Raji (cell line): ENCODE results near the gene XRCC1.

Experiments used
- POLR2A ChIP-seq: IDR thresholded peaks from 2 replicates; pipeline ENCODE4 v1.6.1; 2011; ENCODE audit warnings: low read depth, low read length, control low read depth; ENCODE audit not compliant: insufficient read depth

XRCC1 gene, protein sequence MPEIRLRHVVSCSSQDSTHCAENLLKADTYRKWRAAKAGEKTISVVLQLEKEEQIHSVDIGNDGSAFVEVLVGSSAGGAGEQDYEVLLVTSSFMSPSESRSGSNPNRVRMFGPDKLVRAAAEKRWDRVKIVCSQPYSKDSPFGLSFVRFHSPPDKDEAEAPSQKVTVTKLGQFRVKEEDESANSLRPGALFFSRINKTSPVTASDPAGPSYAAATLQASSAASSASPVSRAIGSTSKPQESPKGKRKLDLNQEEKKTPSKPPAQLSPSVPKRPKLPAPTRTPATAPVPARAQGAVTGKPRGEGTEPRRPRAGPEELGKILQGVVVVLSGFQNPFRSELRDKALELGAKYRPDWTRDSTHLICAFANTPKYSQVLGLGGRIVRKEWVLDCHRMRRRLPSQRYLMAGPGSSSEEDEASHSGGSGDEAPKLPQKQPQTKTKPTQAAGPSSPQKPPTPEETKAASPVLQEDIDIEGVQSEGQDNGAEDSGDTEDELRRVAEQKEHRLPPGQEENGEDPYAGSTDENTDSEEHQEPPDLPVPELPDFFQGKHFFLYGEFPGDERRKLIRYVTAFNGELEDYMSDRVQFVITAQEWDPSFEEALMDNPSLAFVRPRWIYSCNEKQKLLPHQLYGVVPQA

DNA sequence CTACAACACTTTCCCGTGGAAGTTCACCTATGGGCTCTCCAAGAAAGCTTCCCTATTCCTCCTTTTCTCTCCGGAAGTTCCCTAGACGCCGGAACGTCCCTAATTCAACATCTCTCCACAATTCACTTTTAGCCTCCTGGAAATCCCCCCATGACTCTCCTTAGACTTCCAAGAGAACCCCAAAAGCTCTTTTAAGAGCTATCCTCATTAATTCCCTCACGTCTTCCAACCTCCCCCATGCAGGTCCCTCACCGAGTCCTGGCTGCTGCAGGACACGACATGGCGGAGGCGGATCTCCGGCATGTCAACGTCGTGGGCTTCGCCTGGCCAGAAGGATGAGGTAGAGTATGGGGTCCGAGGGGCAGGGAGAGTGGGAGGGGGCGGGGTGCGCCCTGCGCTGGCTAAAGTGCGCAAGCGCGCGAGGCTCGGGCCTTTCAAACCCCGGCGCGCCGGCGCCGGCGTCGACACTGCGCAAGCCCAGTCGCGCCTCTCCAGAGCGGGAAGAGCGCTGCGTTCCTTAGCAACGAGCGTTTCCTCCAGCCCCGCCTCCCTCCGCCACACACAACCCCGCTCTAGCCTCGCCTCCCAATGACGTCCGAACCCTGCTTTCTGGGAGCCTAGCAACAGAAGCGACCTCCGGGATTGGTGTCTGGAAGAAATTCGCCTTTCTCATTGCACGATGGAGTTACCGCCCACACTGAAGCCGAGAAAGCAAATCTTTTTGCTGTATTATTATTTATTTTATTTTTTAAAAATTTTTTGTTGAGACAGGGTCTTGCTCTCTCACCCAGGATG, at the start of gene XRCC1, which contains the start of gene PINLYP:
Gene XRCC1, minus strand, starts transcription at position 372 of the 795 bp plus-strand sequence. Its CDS starts 69 bp downstream, at position 303.
Gene PINLYP, plus strand, starts transcription at position 646 of the 795 bp plus-strand sequence. CDS start 1,391 bp downstream, outside the sequence.
- peak; percentile 67 for TF ChIP-seq POLR2A

DNA sequence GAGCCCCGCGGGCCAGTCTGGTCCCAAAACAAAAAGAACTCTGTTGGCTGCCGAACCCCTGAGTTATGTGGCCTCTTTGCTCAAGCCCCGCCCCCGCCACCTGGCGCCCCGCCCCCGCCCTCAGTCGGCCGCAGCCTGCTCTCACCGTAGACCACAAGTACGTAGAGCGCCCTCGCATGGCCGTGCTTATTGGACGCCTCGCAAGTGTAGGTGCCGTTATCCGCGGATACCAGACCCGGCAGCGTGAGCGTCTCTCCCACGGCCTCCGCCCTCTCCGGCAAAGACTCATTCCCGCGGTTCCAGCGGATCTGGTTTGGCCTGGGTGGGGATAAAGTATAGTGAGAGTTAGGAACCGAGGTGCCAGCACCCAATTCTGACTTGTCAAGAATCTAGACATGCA, 49.6 kb upstream of the XRCC1 start:
- no peak for TF ChIP-seq POLR2A

DNA sequence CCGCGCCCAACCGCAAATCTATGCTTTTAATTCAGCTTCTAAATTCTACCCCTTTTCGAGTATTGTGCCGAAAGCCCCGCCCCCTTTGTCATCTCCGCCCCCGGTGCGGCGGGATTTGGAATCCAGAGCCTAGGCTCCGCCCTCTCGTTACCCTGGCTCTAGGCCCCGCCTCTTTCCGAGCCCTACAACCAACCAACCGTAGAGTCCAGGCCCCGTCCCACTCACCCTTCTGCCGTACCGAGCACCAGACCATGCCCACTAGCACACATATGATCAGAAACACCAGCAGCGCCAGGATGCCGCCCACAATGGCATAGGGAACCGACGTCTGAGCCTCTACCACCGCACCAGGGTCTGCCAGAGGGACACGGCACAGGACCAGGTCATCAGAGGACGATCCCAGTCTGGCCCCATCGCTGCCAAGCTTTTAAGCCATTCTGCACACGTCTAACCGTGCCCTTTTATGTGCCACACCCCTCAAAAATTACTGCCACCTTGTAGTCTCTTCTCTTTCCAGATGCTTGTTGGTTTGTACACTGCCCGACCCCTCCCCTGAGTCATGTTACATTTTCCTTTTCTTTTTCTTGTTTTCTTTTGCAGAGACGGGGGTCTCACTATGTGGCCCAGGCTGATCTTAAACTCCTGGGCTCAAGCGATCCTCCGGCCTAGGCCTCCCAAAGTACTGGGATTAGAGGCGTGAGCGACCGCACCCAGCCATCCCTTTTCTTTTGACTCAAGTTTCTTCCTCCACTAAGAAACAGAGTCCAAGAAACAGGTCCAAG, 48.8 kb upstream of the XRCC1 start:
- no peak for TF ChIP-seq POLR2A

DNA sequence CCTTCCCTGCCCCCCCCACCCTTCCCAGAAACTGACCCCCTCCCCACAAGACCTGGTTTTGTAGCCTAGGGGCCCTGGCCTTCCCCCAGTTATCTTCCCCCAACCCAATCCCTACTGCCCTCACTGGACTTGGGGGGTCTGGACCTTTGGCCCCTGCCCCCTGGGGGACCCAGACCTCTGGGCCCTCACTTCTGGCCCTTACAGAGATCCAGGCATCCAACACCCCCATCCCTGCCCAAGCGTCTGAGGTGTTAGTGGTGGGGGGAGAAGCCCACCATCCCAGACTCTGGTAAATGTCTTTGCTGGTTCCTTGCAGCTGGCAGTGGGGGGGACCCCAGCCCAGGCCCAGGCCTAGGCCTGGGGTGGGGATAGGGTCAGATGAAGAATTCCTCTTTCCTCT, 47.6 kb upstream of the XRCC1 start:
- no peak for TF ChIP-seq POLR2A

DNA sequence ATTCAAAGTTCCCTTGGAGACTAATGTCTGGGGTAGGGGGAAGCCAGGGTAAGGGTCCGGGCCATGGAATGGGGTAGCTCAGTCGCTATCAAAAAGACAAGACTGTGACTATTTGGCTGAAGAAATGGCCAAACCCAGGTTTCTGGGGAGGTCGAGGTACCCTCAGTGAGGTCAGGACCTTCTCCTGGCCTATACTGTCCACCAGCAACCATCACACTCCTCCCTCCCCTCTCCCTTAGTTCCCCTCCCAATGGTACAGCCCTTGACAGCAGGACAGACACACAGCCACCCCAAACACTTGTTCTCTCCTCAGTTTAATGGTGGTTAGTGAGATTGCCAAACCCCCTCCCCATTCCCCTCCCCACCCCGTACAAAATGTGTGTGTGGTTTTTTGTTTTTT, 46.7 kb upstream of the XRCC1 start:
- TF ChIP-seq POLR2A, result no peak

DNA sequence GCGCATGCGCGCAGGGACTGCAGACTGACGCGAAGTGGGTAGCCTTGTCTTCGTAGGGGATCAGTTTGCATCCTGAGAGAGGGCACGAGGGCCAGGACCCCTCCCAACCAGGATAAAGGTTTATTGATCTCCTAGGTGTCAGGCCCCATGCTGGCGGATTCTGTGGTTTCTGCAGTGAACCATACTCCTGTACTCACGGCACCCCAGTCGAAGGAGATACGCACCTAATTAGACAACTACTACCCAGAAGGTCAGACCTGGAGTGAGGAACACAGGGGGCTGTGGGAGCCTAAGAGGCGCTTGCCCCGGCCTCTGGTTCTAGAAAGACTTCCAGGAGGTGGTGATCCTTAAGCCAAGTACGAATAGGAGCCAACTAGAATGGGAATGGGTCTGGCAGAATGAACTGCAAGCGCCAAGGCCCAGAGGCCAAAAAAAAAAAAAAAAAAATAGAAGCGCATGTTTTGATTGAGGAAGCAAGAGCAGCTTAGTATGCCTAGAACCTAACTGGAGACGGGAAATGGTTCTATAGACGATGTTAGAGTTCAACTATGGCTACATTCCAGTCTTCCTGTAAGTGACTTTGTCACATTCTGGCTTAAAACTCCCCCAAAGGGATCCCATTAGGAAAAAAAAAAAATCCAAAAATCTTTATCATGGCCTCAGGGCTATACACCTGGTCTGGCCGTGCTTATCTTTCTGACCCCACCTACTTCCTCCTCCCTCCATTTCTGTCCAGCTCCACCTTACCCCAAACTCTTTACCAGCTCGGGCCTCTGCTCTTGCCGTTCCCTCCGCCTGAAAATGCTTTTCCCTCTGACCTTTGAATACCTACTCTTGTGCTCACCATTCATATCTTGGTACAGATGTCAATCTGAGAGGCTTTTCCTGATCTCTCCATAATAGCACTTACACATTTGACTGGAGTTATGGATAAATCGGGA, 45.0 kb upstream of the XRCC1 start:
- TF ChIP-seq POLR2A, result no peak

DNA sequence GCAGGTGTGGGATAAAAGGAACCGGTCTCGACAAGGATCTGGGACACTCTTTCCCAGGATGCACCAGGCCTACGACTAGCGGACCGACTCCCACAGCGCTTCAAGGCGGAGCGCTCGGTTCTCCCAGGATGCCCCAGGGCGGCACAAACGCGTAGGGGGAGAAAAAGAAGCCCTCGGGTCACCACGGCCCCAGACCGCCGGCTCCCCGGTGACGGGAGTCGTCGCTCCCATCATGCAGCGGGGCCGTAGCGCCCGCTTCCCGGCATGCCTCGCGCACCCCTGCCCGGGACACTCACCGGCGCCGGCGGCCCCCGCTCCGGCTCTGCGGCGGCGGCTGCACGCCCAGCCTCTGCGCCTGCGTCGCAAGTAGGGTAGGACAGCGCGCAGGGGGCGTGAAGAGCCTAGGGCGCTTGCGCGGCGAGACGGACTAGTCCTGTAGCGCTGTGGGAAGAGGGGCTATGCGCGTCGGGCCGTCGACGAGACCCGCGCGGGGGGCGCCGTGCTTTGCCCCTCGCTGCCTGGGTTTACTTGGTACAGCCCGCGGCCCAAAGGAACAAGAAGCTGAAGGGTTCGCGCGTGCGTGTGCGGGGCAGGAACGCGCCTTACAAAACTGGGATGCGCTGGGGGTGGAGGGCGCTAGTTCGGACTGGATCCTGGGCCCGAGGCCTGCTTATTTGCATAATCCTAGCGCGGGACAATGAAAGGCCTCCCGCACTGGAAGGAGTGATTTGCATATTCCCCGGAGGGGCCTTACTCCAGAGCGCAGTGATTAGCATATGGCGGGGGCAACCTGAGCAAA, 44.1 kb upstream of the XRCC1 start, which contains the start of gene ZNF428:
Gene ZNF428, minus strand, starts transcription at position 368 of the 799 bp plus-strand sequence. CDS start 5,325 bp downstream, outside the sequence.
- TF ChIP-seq POLR2A, result peak; percentile 72

DNA sequence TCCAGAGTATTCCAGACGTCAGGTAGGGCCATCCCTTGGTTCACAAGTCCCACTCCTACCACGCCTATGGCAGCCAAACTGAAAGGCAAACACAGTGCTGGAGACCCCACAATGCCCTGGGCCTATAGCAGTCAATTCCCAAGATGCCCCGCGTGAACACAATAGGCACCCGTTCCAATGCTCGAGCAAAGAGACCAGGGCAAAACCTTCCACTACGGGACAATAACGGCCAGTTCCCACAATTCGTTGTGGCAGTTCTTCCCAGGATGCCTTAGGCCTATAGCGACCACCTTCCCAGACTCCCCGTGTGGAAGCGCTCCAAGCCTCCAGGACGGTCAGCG, 43.6 kb upstream of the XRCC1 start:
- TF ChIP-seq POLR2A, result no peak

DNA sequence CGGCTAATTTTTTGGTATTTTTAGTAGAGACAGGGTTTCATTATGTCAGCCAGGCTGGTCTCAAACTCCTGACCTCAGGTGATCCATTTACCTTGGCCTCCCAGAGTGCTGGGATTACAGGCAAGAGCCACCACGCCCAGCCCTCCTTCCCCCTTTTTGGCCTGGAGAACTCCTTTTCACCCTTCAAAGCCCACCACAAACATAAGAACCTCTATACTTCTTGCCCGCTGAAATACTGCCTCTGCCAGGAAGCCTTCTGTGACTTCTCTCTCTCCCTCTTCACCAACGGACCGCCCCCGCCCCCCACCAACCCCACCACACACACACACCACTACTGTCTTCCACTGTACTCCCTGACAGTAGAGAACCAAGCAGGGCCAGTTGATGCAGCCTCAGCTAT, 41.6 kb upstream of the XRCC1 start:
- no peak for TF ChIP-seq POLR2A

DNA sequence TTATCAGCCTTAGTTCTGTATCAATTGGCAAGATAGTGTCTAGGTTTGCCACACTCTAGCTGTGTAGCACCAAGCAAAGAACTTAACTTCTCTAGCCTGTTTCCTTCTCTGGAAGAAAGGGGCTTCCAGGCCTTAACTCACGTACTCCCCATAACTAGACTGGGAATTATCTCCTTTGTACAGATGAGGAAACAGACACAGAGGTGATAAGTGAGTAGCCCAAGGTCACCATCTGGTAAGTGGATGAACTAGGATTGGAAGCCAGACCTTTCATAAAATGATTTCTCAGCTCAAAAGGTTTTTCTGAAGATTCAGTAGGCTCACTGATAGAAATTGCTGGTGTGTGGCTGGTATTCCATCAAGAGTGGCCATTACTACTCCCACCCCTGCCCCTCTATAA, 41.0 kb upstream of the XRCC1 start:
- no peak for TF ChIP-seq POLR2A

DNA sequence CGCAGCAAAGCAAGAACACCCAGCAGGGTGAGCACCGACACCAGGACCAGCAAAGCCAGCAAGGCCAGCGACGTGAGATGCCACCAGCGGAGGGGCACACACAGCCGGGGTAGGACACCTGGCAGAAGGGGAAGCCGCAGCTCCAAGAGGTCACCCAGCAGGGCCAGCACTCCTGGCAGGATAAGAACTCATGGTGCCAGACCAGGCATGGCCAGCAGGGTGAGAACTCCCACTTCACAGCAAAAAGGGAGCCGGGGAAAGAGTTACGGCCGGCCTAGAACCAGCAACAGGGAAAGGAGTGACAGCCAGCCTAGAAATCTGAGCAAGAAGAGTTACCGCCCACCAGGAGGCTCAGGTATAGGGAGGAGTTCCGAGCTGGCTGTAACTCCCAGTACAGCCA, 37.0 kb upstream of the XRCC1 start:
- no peak for TF ChIP-seq POLR2A

DNA sequence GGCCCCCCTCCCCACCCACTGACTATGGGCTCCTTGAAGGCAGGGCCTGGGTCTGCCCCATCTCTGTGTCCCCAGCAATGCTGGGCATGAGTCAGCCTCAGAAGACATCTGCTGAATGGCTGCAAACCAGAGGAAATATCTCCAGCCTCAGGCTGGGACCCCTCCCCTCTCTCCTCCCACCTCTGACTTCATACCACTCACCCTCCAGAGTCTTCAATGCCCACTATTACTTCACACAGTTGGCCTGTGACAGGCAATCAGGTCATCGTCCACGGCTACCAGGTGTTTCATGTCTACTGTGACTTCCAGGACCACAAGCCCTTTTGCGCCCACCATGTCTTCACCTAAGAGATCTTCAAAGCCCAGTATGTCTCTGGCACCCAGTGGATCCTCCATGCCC, 36.5 kb upstream of the XRCC1 start, which contains the start of gene SRRM5:
Gene SRRM5, plus strand, starts transcription at position 301 of the 400 bp plus-strand sequence. Its CDS starts 34 bp downstream, at position 335.
- no peak for TF ChIP-seq POLR2A

DNA sequence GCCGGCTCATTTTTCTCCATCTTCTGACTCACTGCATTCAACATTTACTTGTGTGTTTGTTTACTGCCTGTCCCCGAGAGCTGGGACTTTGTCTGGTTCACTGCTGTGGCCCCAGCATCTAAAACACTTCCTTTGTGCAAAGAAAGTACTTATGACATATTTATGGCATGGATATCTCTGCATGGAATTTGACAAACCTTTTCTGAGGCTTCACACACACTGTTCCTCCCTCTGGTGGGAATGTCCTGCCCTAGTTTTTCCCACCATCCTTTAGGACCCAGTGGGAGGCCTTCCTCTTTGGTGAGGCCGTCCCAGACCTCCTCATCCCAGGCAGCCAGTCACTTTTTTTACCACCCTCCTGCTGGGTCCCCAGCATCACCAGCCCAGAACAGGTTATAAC, 35.2 kb upstream of the XRCC1 start:
- TF ChIP-seq POLR2A, result no peak

DNA sequence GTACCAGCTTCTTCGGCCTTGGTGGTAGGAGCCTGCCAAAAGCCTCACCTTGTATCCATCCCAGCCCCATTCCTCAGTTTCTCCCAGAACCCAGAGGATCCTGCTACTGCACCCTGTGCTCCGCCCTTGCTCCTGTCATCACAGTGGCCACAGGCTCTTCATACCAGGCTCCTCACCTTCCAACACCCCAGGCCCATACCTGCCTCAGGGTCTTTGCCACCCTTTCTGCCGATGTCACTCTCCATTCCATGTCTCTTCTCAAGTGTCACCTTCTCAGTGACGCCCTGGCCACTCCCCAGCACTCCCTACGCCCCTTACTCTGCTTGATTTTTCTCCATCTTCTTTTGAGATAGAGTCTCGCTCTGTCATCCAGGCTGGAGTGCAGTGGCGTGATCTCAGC, 34.5 kb upstream of the XRCC1 start:
- TF ChIP-seq POLR2A, result no peak
